OCI-LY7 (cell line): Measurements from ENCODE around the gene ZNRF3. TPM values are rescaled to one million over a fixed set of nuclear protein-coding genes. Genes with fewer than 3 reads are reported as not detected.
A peak's percentile ranks its signal among the peaks of the same experiment; 100 is the strongest.

Source experiments
- BruUV-seq: library from RNA; stranded (reverse); fragments of 400-500 nt; replicated peaks from 2 replicates; lab custom pipeline; 2021; lab: Mats Ljungman, UMichigan
- CTCF ChIA-PET: fragments of 300-600 bp; sonication (Branson Sonifier 250); formaldehyde crosslinking; loops from one replicate; lab custom pipeline; 2022; ENCODE audit warnings: antibody characterized with exemption; ENCODE audit not compliant: unreplicated experiment; lab: Charles Lee
- POLR2A ChIA-PET: fragments of 300-600 bp; sonication (Branson Sonifier 250); formaldehyde crosslinking; loops from one replicate; lab custom pipeline; 2022; ENCODE audit warnings: antibody characterized with exemption; lab: Charles Lee
- DNase-seq: peaks from one replicate; pipeline ENCODE4 v3.0.0-alpha.2; 2015; ENCODE audit warnings: low spot score
- H2AFZ ChIP-seq: fragments of 200-600 bp; sonication (generic), shearing (Covaris generic); 2 replicates; pipeline ENCODE4 v1.6.1; 2014; ENCODE audit warnings: mild to moderate bottlenecking, antibody characterized with exemption, low read length, moderate library complexity
- H3K27ac ChIP-seq: fragments of 200-600 bp; sonication (generic); 2 replicates; pipeline ENCODE4 v1.5.1; 2014; ENCODE audit warnings: mixed run types, low read depth, mild to moderate bottlenecking, moderate library complexity, low read length, inconsistent platforms; ENCODE audit not compliant: poor library complexity, severe bottlenecking
- H3K36me3 ChIP-seq: fragments of 200-600 bp; sonication (generic); 2 replicates; pipeline ENCODE4 v1.6.1; 2014; ENCODE audit warnings: mild to moderate bottlenecking, antibody characterized with exemption, low read length, moderate library complexity, mixed read lengths; ENCODE audit not compliant: insufficient read depth
- H3K4me1 ChIP-seq: fragments of 200-600 bp; sonication (generic); 2 replicates; pipeline ENCODE4 v1.5.1; 2014; ENCODE audit warnings: mild to moderate bottlenecking, low read length; ENCODE audit not compliant: insufficient read depth, poor library complexity, severe bottlenecking
- H3K4me2 ChIP-seq: fragments of 200-600 bp; sonication (generic); 2 replicates; pipeline ENCODE4 v1.6.1; 2014; ENCODE audit warnings: mild to moderate bottlenecking, low read length
- H3K4me3 ChIP-seq: fragments of 200-600 bp; sonication (generic); 2 replicates; pipeline ENCODE4 v1.5.1; 2014; ENCODE audit warnings: mild to moderate bottlenecking, low read depth, low read length; ENCODE audit not compliant: poor library complexity, severe bottlenecking
- H3K79me2 ChIP-seq: fragments of 200-600 bp; sonication (generic); 2 replicates; pipeline ENCODE4 v1.6.1; 2016; ENCODE audit warnings: low read depth, mild to moderate bottlenecking, low read length, moderate library complexity, mixed read lengths; ENCODE audit not compliant: insufficient read depth
- H3K9me2 ChIP-seq: fragments of 200-600 bp; sonication (generic); 2 replicates; pipeline ENCODE4 v1.6.1; 2016; ENCODE audit warnings: mild to moderate bottlenecking, low read length, mixed read lengths; ENCODE audit not compliant: insufficient read depth
- H3K9me3 ChIP-seq: fragments of 200-600 bp; sonication (generic); 2 replicates; pipeline ENCODE4 v1.6.1; 2014; ENCODE audit warnings: mild to moderate bottlenecking, mixed run types, low read length, mixed read lengths
- H4K20me1 ChIP-seq: fragments of 200-600 bp; sonication (generic); 2 replicates; pipeline ENCODE4 v1.6.1; 2014; ENCODE audit warnings: mild to moderate bottlenecking, antibody characterized with exemption, low read length, moderate library complexity, mixed read lengths; ENCODE audit not compliant: insufficient read depth
- CTCF ChIP-seq: fragments of 200-600 bp; sonication (generic); conservative IDR thresholded peaks from 2 replicates; pipeline ENCODE4 v1.5.1; 2014; ENCODE audit warnings: mild to moderate bottlenecking, antibody characterized with exemption, low read length, moderate library complexity, mixed read lengths
- EZH2phosphoT487 ChIP-seq: fragments of 200-600 bp; sonication (generic); IDR thresholded peaks from 2 replicates; pipeline ENCODE4 v1.6.1; 2018; ENCODE audit warnings: low read depth, borderline replicate concordance, mild to moderate bottlenecking, mixed run types, antibody characterized with exemption, low read length, moderate library complexity, mixed read lengths
- intact Hi-C: fragments of 100-400 bp; cut with micrococcal nuclease; formaldehyde crosslinking; loops from one replicate; pipeline ENCODE4 v1.10.0; 2022; ENCODE audit not compliant: unreplicated experiment
- total RNA-seq, 2 experiments: library from RNA; depleted of rRNA in 1 of 2; stranded (reverse); fragments of >200 nt in 1 of 2; shearing (Covaris generic) in 1 of 2; gene quantifications; 2 replicates each; pipeline ENCODE4 v1.2.3, GENCODE V29; 2014 to 2022

The ZNRF3 gene
- total RNA-seq, 2 experiments from 2014 or later = 3.6 to 3.9 TPM

- Histone ChIP-seq H2AFZ (no peak overlapping the region), H3K9me3 (no peaks in the 10 kb centered on the region), H3K36me3 (no peaks in the 10 kb centered on the region), H3K4me1 (no peaks in the 10 kb centered on the region), H4K20me1 (no peaks in the 10 kb centered on the region), H3K4me2 (no peak overlapping the region), H3K27ac (no peak overlapping the region), H3K9me2 (no peaks in the 10 kb centered on the region), H3K79me2 (no peaks in the 10 kb centered on the region), H3K4me3 (no peak overlapping the region)
- ChIA-PET POLR2A (no interaction called here), CTCF (no interaction called here)
- TF ChIP-seq CTCF = no peak
- TF ChIP-seq EZH2phosphoT487 = no peak
- no TSS peak for BruUV-seq
- DNase-seq = no peak
- intact Hi-C loops = no loop called here
Measured at GRCh38 chr22:29071261-29072045, 188.1 kb downstream of the ZNRF3 start.

- H3K9me3 ChIP-seq = no peaks in the 10 kb centered on the region
- H2AFZ ChIP-seq = no peak overlapping the region
- TF ChIP-seq CTCF (no peak), EZH2phosphoT487 (no peak)
- intact Hi-C loops = no loop called here
- no peaks in the 10 kb centered on the region for H3K79me2 ChIP-seq
- no peak overlapping the region for H3K4me3 ChIP-seq
- H3K9me2 ChIP-seq = no peaks in the 10 kb centered on the region
- H3K4me1 ChIP-seq = no peaks in the 10 kb centered on the region
- peak; percentile 72 for DNase-seq
- no peaks in the 10 kb centered on the region for H4K20me1 ChIP-seq
- BruUV-seq = no TSS peak
- ChIA-PET CTCF (no interaction called here), POLR2A (no interaction called here)
- no peak overlapping the region for H3K27ac ChIP-seq
- no peaks in the 10 kb centered on the region for H3K36me3 ChIP-seq
- peak overlapping the region; percentile 46; the same call in 1 of the 2 replicates for H3K4me2 ChIP-seq
Measured at GRCh38 chr22:29072193-29072978, 189.0 kb downstream of the ZNRF3 start.
